Thyroid gland (tissue), 4 donors: ENCODE results near the gene PARD3. TPM values are rescaled to one million over a fixed set of nuclear protein-coding genes. Genes with fewer than 3 reads are reported as not detected.

Experiments used
- DNase-seq, 2 donors: peaks; one replicate each; pipeline ENCODE4 v3.0.0-alpha.2; 2019
- H3K27ac ChIP-seq, 3 donors: fragments of 200-600 bp; sonication (generic); 1 replicate in 2 of 3; 2 replicates in 1 of 3; pipeline ENCODE4 v1.5.1; 2016 to 2019; ENCODE audit warnings: mild to moderate bottlenecking in 1 of 3, moderate library complexity in 1 of 3
- H3K27me3 ChIP-seq: fragments of 200-600 bp; sonication (generic); one replicate; pipeline ENCODE4 v1.5.1; 2019
- H3K36me3 ChIP-seq, 2 donors: fragments of 200-600 bp; sonication (generic); one replicate each; pipeline ENCODE4 v1.5.1; 2016 to 2019
- H3K4me1 ChIP-seq, 2 donors: fragments of 200-600 bp; sonication (generic); one replicate each; pipeline ENCODE4 v1.5.1; 2017 to 2019
- H3K4me3 ChIP-seq, 3 donors: fragments of 200-600 bp; sonication (generic); replicated peaks in 1 of 3; 1 replicate in 2 of 3; 2 replicates in 1 of 3; pipeline ENCODE4 v1.5.1; 2016; ENCODE audit warnings: mild to moderate bottlenecking in 1 of 3
- H3K9me3 ChIP-seq: fragments of 200-600 bp; sonication (generic); one replicate; pipeline ENCODE4 v1.5.1; 2017
- CTCF ChIP-seq, 6 experiments: fragments of 200-600 bp in 3 of 6; fragments of 450-650 bp in 3 of 6; sonication (generic) in 3 of 6; IDR thresholded peaks; one replicate each; pipeline ENCODE4 v1.5.1; 2016 to 2019; ENCODE audit warnings: antibody characterized with exemption in 6 of 6, mild to moderate bottlenecking in 2 of 6, inconsistent platforms in 1 of 6, moderate library complexity in 1 of 6
- POLR2A ChIP-seq, 2 donors: fragments of 450-650 bp; IDR thresholded peaks; one replicate each; pipeline ENCODE4 v1.6.1; 2017; ENCODE audit warnings: antibody characterized with exemption in 2 of 2, mild to moderate bottlenecking in 2 of 2, moderate library complexity in 1 of 2
- WGBS, 2 donors: methylation state at CpG; one replicate each; pipeline ENCODE4 v1.1.5; 2017; 5-methylcytosine and 5-hydroxymethylcytosine counted together
- intact Hi-C: fragments of 100-400 bp; cut with DNase I; formaldehyde crosslinking; loops from one replicate; pipeline ENCODE4 v1.15.1; 2023
- total RNA-seq, 4 donors: library from RNA; depleted of rRNA; stranded (reverse); fragments of >200 nt; gene quantifications; one replicate each; pipeline ENCODE4 v1.2.3, GENCODE V29; 2016

PARD3 gene
- total RNA-seq, 4 donors from 2014 or later = 48.6 to 88.4 (median 57.7) TPM

GRCh38 chr10:34613491-34613890 is 201.6 kb downstream of the PARD3 start:
- Histone ChIP-seq H3K27me3 (no peaks in the 10 kb centered on the region), H3K27ac (no peak overlapping the region), H3K4me1 (peaks cover 0 to 10% of the 10 kb centered on the region in 2 donors), H3K4me3 (no peak overlapping the region), H3K9me3 (no peaks in the 10 kb centered on the region), H3K36me3 (no peaks in the 10 kb centered on the region)
- WGBS, 2 donors = 88% methylated on average over 3 of the region's 3 CpGs
- TF ChIP-seq CTCF (IDR thresholded peaks at IDR 0.05) (no peak), POLR2A (IDR thresholded peaks at IDR 0.05) (no peak)
- intact Hi-C loops = no loop called here
- no peak for DNase-seq

DNA sequence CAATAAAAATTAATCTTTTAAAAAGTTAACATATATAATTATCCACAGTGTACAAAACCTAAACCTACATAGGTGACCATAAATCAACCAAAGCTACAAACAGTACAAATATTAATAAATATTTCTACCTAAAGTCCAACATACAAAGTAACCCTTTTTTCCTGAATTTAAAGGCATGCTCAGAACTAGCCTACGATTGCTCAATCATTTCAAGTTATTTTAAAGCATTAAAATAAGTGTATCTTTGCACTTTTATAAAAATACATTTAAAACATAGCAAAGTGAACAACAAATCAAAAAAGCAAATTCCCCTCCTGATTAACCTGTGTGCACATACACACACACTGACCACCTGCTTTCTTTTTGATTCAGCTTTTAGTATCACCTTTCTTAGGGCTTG is 202.2 kb downstream of the PARD3 start:
- WGBS, 2 donors = 91 to 92% methylated on average over 1 of the region's 1 CpG
- Histone ChIP-seq H3K4me3 (no peak overlapping the region), H3K36me3 (no peaks in the 10 kb centered on the region), H3K9me3 (no peaks in the 10 kb centered on the region), H3K4me1 (peaks cover 0 to 4% of the 10 kb centered on the region in 2 donors), H3K27me3 (no peaks in the 10 kb centered on the region), H3K27ac (no peak overlapping the region)
- TF ChIP-seq POLR2A (IDR thresholded peaks at IDR 0.05) (no peak), CTCF (IDR thresholded peaks at IDR 0.05) (no peak)
- intact Hi-C loops = no loop called here
- DNase-seq = no peak

GRCh38 chr10:34612446-34612845 is 202.7 kb downstream of the PARD3 start:
- no peak for DNase-seq
- H3K36me3 ChIP-seq = no peaks in the 10 kb centered on the region
- intact Hi-C loops = no loop called here
- 96 to 99% methylated on average over 3 of the region's 3 CpGs for WGBS, 2 donors
- H3K9me3 ChIP-seq = no peaks in the 10 kb centered on the region
- TF ChIP-seq POLR2A (IDR thresholded peaks at IDR 0.05) (no peak), CTCF (IDR thresholded peaks at IDR 0.05) (no peak)
- H3K27me3 ChIP-seq = no peaks in the 10 kb centered on the region
- H3K27ac ChIP-seq = no peak overlapping the region
- H3K4me1 ChIP-seq = no peaks in the 10 kb centered on the region
- H3K4me3 ChIP-seq = no peak overlapping the region

GRCh38 chr10:34609287-34609940 is 205.7 kb downstream of the PARD3 start:
- no peaks in the 10 kb centered on the region for H3K36me3 ChIP-seq
- intact Hi-C loops = no loop called here
- TF ChIP-seq POLR2A (IDR thresholded peaks at IDR 0.05) = no peak
- no peak for TF ChIP-seq CTCF (IDR thresholded peaks at IDR 0.05)
- H3K27me3 ChIP-seq = no peaks in the 10 kb centered on the region
- H3K27ac ChIP-seq = no peak overlapping the region
- H3K9me3 ChIP-seq = no peaks in the 10 kb centered on the region
- H3K4me3 ChIP-seq = no peak overlapping the region
- no peaks in the 10 kb centered on the region for H3K4me1 ChIP-seq
- 85 to 89% methylated on average over 9 of the region's 9 CpGs for WGBS, 2 donors
- no peak for DNase-seq

DNA sequence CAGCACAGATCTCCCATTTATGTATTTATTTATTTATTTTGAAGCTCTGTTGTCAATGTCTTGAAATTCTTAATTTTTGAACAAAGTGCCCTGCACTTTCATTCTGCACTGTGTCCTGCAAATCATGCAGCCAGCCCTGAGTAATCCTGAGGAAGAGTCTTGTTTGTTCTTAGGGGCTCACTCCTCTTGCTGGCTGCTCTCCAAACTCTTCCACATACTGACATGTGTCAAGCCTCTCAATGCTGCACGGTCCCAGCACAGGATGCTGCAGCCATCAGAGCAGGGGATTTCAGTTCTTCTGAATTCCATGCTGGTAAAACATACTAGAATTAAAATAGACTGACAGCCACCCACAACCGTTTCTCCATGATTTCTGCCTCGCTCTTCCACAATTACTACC is 207.2 kb downstream of the PARD3 start:
- no peak overlapping the region for H3K4me3 ChIP-seq
- 62 to 69% methylated on average over 3 of the region's 3 CpGs for WGBS, 2 donors
- no peak overlapping the region for H3K27ac ChIP-seq
- DNase-seq = no peak
- no peaks in the 10 kb centered on the region for H3K36me3 ChIP-seq
- H3K27me3 ChIP-seq = no peaks in the 10 kb centered on the region
- intact Hi-C loops = no loop called here
- no peaks in the 10 kb centered on the region for H3K9me3 ChIP-seq
- H3K4me1 ChIP-seq = no peaks in the 10 kb centered on the region
- TF ChIP-seq POLR2A (IDR thresholded peaks at IDR 0.05) (no peak), CTCF (IDR thresholded peaks at IDR 0.05) (no peak)
